DMS79 (cell line): ENCODE data around the gene KRT86.

Source experiments
- DNase-seq: peaks from one replicate; lab custom pipeline; 2025; lab: John Stamatoyannopoulos, UW

KRT86 gene

DNA sequence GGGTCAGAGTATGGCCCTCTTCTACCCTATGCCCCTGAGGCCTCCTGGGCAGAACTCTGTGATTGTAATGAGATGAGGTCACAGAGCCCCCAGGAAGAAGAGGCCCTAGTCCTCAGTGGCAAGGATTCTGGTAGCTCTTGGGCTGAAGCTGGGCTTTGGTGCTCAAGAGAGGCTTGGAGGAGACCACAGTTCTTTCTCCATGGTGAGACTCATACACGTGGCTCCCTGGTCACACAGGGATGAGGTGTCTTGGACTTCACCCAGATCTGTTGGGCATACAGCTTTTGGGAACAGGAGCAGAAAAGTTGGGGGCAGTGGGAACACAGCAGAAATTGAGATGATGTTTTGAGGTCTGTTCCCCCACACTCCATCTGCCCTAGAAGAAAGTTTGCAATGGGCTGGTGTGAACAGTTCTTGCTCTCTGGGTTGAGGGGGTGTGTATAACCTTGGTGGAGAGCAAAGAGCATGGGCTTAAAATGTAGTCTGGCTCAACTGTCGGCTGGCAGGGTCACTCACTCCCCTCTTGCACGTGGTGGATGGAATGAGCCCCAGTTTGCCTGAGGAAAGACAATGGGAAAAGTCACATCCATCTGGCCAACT is at the start of gene KRT86:
Gene KRT86, plus strand, starts transcription at position 125 of the 600 bp plus-strand sequence. CDS start 27,272 bp downstream, outside the sequence.
- no peak for DNase-seq

DNA sequence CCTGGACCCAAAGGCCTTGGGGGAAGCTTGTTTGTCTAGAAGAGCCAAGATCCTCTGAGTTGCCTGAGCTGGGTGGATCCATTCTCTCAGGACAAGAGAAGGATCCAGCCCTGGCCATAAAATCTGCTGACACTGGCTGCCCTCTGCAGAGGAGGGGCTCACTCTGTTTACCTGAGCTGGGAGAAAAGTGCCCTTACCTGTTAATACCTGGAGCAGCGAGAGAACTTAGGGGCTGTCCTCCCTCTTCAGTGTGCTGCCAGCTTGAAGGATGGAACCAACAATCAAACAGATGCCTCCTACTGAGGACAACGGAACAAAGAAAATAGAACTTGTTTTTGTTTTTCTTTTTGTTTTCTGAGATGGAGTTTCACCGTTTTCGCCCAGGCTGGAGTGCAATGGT is 48.7 kb upstream of the KRT86 start:
- no peak for DNase-seq

DNA sequence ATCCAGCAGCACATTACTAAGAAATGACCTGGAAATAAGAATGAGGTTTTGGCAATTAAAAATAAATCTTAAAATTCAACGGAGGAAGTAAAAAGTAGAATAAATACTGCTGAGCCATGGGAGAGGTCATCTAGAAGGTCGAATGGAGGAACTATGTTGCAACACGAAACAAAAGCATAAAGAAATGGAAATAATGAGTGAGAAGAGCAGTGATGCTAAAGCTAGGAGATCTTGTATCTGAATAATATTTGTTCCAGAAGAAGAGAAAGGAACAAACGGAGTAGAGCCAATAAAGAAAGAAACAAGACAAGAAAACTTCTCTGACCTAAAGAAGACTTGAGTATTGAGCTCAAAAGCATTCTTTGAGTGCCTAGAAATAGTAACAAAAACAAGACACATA is 48.0 kb upstream of the KRT86 start:
- DNase-seq: no peak

DNA sequence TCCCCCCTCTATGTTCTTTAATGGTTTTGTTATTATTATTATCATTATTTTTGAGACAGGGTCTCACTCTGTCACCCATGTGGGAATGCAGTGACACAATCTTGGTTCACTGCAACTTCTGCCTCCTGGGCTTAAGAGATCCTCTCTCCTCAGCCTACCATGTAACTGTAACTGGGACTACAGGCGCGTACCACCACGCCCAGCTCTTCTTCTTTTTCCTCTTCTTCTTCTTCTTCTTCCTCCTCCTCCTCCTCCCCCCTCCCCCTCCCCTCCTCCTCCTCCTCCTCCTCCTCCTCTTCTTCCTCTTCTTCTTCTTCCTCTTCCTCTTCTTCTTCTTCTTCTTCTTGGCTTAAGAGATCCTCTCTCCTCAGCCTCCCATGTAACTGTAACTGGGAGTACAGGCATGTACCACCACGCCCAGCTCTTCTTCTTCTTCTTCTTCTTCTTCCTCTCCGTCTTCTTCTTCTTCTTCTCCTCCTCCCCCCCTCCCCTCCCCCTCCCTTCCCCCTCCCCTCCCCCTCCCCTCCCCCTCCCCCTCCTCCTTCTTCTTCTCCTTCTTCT is 46.8 kb upstream of the KRT86 start:
- DNase-seq: no peak

DNA sequence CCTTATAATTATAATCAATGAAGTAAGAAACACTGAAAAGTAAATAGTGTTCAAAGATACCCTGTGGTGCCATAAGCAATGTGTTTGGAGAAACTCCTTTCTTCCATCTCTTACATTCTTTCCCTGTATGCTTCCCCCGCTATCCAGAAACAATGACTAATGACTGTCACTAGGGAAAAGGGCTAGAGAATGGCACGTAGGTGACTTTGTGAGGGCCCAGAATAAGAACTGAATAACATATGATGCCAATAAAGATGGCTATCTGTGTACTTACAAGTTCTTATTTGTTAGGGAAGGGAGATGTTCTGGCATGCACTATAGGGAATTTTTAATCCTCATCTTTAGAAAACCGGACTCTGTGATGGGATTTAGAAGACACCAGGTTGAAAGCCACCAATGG is 46.1 kb upstream of the KRT86 start:
- DNase-seq: no peak

DNA sequence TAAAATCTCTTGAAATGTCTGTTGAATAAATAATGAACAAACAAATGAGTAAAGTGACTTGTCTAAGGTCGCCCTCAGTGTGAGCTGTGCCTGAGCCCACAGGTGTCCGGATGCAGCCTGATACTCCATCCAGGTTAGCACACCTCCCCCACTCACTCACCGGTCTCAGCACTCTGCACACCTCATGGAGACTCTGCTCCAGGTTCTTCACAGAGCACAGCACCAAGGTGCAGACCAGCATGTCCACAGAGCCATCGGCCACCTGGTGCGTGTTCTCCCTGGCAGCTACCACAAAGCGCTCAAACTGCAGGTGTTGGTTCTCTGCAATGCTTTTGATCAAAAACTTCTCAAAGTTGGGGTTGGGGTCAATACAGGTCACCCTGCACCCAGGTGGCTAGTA is 45.5 kb upstream of the KRT86 start:
- no peak for DNase-seq

DNA sequence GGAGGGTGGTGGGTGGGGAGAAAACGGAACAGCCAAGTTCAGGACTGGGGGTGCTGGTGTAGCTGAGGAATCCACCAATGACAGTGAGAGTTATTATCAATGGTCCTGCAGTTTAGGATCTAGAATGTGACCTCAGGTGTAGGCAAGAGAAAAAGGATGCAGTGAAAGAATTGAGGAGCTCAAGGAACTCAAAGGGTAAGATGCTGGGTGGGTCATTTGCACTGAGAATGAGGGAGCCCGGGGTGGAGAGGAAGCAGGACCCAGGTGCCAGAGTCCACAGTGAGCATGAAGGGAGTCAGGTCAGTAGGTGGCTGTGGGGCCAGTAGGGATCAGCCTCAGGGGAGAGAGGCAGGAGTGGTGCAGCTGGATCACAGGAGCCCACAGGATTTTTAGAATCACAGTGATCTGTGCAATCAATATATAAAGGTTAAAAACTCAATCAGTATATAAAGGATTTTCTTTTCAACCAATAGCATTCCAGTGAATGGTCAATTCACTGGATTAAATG is 44.6 kb upstream of the KRT86 start:
- DNase-seq: no peak

DNA sequence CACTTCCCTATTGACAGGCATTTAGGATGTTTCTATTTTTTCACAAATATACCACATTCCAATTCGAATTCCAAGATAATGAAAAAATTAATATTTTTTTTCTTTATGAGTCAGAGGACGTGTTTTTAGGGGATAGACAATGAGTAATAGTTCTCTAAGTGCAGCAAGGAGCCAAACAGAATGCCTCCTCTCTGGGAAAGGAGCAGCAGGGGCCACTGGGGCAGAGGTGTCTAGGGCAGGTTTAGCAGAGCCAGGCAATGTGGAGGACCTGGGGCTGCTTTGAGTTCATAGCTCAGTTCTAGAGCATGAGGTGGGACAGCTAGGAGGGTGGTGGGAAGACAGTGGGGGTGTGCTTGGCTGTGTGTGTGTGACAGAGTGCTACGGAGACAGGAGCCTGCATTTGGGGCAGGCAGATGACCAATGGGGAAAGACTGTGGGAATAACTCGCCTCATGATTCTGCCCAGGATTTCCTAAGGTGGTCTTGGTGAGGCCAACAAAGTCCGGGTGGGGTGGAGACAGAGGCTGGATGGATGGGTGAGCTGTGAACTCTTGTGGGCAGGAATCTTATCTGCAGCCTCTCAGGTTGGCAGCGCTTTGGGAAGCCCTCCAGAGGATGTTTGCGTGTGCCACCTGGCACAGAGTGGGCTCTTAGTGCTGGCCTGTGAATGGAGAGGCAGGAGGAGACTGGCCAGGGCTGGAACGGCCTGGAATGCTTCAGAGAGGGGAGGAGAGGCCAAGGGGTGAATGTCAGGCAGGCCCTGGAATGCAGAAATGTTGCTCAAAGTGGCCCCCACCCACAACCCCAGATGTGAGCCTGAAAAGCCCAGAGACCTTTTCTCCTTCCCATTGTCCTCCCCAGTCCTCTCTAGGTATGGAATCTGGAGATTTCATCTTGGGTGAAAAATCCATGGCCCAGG is 43.8 kb upstream of the KRT86 start:
- peak; percentile 14 for DNase-seq

DNA sequence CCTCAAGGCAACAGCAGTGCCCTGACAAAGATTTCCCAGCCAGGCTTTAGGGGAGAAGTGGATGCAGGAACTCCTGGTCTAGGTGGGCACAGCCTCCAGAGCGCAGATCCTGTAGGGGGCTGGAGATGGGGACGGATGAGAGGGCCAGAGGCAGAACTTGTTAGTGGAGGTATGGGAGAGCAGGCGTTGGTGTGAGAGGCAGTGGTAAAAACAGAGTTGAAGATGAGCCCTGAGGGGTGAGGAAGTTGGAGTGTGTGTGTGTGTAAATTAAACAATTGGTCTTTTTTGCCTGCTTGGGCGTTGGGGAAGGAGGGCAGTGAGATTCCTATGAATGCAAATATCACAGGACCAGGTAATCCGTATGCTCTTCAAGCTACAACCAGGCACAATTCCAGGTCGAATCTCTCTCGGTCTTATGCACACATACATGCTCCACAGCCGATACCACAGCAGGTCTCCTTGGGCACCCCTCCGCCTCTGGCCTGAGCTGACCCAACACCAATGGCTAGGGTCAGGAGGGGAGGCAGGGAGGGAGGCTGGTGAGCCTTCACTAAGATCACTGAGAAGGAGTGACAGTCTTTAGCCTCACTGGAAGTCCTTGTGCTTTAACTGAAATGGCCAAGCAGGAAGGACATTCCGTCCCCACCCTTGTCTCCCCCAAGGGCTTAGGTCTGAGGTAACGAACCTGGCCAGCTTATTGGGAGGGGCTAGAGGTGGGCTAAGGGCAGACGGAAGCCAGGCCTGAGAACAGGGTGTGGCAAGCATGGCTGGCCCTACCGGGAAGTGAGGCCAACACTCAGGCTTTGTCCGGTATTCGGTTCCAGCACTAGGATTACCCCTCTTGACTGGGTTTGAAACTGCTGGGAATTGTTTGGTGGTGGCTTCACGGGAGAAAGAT is 42.9 kb upstream of the KRT86 start:
- no peak for DNase-seq

DNA sequence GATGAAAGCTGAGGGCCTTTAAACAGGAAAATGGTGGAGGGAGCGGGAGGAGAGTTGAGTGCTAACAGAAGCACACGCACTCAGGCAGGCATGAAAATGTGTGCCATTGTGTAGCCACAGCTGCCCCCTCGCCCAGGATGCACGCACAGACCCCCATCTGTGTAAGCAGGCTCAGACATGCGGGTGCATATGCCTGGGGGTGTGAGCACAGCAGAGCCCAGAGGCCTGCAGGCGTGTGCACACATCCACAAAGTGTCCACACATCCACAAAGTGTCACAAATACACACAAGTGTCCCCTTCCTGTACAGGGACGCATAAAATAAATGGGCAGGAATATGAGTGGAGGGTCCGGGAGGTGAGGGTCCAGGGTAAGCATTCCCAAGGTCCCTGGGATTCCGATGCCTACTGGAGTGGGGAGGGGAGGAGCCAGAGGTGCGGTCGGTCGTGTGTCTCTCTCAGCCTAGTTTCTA is 42.2 kb upstream of the KRT86 start:
- DNase-seq: no peak

DNA sequence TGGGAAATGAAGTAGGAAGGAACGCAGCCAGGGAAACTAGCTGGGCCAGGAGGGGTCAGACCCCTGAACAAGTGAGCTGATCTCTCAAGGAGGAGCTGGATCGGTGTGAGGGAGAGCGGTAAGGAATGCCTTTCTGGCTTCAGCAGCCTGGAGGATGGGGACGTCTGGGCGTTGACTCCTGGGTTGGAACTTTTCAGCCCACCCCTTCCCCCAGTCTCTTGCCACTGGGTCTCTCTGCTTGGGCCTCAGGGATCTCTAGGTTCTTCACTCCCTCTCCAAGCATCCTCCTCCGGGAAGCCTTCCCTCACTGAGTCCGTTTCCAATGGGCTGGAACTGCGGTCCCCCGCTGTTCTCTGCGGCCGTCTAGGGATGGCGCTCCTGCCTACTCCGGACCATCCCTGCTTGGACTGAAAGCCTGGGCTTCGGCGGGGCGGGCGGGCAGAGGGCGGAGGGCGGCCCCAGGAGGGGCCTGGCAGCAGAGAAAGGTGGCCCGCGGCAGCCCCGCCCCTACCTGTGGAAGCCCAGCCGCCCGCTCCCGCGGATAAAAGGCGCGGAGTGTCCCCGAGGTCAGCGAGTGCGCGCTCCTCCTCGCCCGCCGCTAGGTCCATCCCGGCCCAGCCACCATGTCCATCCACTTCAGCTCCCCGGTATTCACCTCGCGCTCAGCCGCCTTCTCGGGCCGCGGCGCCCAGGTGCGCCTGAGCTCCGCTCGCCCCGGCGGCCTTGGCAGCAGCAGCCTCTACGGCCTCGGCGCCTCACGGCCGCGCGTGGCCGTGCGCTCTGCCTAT is 41.6 kb upstream of the KRT86 start, which contains the start of gene KRT7:
Gene KRT7, plus strand, starts transcription at position 570 of the 788 bp plus-strand sequence. Its CDS starts 54 bp downstream, at position 624.
- no peak for DNase-seq

DNA sequence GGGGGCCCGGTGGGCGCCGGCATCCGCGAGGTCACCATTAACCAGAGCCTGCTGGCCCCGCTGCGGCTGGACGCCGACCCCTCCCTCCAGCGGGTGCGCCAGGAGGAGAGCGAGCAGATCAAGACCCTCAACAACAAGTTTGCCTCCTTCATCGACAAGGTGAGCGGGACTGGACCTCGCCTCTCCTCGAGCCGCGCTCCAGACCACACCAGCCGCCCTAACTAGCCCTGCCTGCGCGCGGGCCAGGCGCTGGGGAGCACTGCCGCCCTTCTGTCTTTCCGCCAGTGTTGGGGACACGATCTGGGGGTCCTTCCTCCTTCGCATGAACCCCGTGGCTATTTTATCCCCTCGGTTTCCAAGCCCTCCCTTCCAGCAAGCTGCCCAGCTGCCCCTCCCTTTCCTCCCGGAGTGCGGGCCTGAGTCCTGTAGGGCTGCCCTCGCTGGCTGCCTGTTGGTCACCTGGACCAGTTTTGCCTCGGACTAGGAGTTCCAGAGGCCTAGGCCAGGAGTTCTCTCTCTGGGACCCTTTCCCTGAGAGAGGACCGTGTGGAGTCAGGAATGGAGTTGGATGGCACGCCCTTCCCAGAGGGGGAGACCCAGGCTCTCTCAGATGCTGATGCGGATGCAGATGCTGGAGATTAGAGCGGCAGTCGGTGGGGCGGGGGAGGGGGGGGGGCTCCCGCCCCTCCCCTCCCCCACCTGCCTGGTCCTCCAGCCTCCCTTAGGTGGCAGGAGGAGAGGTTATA is 40.8 kb upstream of the KRT86 start:
- DNase-seq: no peak

DNA sequence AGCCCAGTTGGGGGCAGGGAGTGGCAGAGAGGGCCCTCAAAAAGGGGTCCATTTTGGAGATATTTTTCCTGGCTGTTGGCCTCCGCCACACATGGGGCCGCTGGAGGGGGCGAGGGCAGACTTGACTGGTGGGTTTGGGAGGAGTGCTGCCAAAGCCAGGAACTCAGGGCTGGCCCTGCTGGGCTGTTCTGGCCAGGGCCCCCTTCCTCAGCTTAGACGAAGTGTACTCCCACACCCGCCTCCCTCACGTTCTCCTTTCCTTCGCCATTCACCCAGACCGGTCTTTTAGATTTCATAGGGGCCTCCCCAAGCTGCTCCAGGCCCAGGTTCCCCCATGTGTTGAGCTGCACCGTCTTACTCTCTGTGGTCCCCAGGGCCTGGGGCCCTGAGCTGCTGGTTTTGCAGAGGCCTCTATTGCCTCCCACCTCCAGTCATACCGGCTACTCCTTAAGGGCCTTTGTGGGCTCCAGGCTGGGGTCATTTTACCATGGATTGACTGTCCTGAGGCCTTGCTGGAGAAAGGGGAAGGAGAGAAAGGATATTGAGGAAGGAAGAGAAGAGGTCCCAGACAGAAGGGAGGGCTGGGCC is 40.1 kb upstream of the KRT86 start:
- no peak for DNase-seq

DNA sequence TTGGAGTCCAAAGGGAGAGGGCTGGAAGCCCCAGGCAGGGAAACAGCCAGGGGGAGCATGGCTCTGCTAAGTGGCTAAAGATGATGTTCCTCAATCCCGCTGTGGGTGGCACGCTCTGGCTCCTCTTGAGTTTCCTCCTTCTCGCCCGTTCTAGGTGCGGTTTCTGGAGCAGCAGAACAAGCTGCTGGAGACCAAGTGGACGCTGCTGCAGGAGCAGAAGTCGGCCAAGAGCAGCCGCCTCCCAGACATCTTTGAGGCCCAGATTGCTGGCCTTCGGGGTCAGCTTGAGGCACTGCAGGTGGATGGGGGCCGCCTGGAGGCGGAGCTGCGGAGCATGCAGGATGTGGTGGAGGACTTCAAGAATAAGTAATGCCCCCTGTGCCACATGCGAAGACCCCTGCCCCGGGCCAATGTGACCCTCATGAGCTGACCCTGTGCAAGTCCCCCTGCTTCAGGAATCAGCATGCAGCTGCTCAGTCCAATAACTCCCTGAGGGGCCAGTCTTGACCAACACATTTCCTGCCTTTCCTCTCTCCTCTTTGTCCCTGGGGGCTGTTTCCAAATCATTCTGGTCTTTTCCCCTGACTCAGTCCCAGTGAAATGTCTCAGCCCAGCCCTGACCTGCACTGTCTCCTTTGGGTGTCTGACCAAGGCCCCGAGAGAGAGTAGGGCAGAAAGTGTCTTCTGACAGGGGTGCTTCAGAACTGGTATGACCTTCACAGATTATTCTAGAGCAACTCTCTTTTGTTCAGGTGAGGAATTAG is 39.3 kb upstream of the KRT86 start:
- DNase-seq: no peak

DNA sequence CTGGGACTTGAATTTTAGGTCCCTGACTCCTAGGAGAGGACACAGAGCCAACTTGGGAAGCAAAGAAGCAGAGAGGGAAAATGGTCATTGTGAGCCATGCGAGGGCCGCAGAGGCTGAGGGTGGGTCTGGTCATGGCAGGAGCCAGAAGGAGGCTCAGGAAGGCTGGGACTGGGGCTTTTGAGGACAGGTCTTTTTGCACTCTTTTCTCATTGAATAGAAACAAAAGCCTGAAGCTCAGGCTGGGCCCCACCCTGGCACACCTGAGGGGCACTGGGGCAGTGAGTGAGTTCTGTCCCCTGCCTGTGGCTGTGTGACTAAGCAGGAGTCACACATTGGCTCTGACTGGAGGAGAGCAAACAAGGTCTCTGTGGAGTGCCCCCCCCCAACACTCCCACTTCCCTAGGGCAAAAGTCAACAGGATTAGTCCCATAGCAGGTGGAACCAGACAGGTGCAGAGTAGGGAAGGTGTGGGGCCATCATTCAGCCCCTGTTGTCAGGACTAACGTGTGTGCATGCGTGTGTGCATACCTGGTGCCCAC is 38.6 kb upstream of the KRT86 start:
- no peak for DNase-seq

DNA sequence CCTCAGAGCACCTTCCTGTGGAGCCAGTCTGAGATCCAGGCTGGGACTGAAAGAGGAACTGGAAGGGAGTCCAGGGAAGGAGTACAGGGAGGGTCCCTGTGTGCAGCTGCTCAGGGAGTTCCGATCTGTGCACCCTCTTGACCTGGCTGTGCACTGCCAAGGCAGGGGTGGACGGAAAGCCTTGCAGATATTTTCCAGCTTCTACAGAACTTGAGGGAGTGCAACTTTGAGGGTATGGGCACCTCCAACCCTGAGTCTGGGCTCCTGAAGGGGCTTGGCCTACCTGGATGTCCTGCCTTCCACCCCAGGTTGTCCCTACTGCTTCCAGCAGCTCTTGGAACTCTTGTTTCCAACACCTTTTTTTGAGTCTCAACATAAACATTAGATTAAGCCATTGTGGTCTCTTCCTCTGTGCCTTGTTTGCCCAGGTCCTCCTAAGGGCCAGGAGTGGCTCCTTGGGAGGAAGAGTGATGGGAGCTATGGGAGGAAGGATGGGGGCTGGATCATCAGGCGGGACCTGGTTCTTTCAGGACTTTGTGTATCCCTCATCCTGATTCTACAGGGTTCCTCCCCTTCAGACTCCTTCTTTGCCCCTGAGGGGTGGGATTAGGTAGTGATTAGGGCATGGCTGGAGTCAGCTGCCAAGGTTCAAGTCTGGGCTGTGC is 37.9 kb upstream of the KRT86 start:
- DNase-seq: no peak

DNA sequence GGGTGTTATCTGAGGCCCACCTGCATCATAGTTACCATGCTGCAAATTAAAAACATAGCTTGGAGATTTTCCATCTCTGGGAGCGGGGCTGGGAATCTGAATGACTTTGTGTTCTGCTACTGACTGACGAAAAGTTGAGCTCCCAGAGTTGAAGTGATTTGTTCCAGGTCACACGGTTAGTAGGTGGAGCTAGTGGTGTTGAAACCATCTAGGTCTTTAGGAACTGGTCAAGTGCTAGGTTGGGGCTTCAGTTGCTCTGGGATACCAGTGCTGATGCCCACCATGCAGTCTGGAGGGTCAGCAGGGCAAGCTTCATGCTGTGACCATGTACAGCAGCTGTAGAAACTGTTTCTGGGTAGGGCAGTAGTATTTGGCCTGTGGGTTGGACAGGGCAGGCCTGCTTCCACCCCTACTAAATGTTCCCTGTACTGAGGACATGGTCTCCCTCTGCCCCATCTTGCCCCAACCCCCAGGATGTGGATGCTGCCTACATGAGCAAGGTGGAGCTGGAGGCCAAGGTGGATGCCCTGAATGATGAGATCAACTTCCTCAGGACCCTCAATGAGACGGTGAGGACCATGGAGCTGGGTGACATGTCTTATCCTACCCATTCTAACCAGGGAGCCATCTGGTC is 36.1 kb upstream of the KRT86 start:
- DNase-seq: no peak
